ENCODE measurements around the gene SLC25A44. TPM values are rescaled to one million over a fixed set of nuclear protein-coding genes. Genes with fewer than 3 reads are reported as not detected.

The SLC25A44 gene
- polyA plus RNA-seq, 1 donor from 2014 or later = 13.7 TPM

GRCh38 chr1:156196445-156196844 is 2.5 kb downstream of the SLC25A44 start:
- Histone ChIP-seq H3K27me3 (ENCODE audit: insufficient read depth, low read depth, low read length) (no peaks in the 10 kb centered on the region), H3K4me2 (ENCODE audit: low read length) (no peak overlapping the region), H3K79me2 (replicated peaks; ENCODE audit: insufficient read depth, low read length) (peaks cover 38% of the 10 kb centered on the region), H3K36me3 (ENCODE audit: insufficient read depth, low read length) (no peaks in the 10 kb centered on the region), H3K9me2 (ENCODE audit: insufficient read depth, low read length) (no peaks in the 10 kb centered on the region), H4K20me1 (ENCODE audit: insufficient read depth) (no peaks in the 10 kb centered on the region), H2AFZ (ENCODE audit: low read depth, low read length) (no peak overlapping the region), H3K27ac (ENCODE audit: low read length) (no peak overlapping the region), H3K4me3 (ENCODE audit: low read length) (peak overlapping the region; percentile 13), H3K9ac (ENCODE audit: low read length) (no peak overlapping the region), H3K9me3 (ENCODE audit: low read length) (no peaks in the 10 kb centered on the region), H3F3A (ENCODE audit: insufficient read depth, low read length, poor library complexity, severe bottlenecking) (peaks cover 3% of the 10 kb centered on the region)
- TF ChIP-seq SMC3 (conservative IDR thresholded peaks at IDR 0.05; ENCODE audit: poor library complexity) = no peak
- TF ChIP-seq REST (IDR thresholded peaks at IDR 0.05; ENCODE audit: borderline replicate concordance) = no peak
- TF ChIP-seq MXI1 (conservative IDR thresholded peaks at IDR 0.05; ENCODE audit: poor library complexity, severe bottlenecking) = no peak

GRCh38 chr1:156198831-156199349 is 5.0 kb downstream of the SLC25A44 start:
- Histone ChIP-seq H3K4me2 (ENCODE audit: low read length) (no peak overlapping the region), H3K79me2 (replicated peaks; ENCODE audit: insufficient read depth, low read length) (peaks cover 38% of the 10 kb centered on the region), H3K36me3 (ENCODE audit: insufficient read depth, low read length) (no peaks in the 10 kb centered on the region)

GRCh38 chr1:156200044-156200443 is 6.1 kb downstream of the SLC25A44 start:
- Histone ChIP-seq H3K4me2 (ENCODE audit: low read length) (no peak overlapping the region), H3F3A (ENCODE audit: insufficient read depth, low read length, poor library complexity, severe bottlenecking) (no peaks in the 10 kb centered on the region), H3K79me2 (replicated peaks; ENCODE audit: insufficient read depth, low read length) (peaks cover 31% of the 10 kb centered on the region), H3K9ac (ENCODE audit: low read length) (no peak overlapping the region), H3K9me2 (ENCODE audit: insufficient read depth, low read length) (no peaks in the 10 kb centered on the region), H3K9me3 (ENCODE audit: low read length) (no peaks in the 10 kb centered on the region), H3K4me3 (ENCODE audit: low read length) (no peak overlapping the region), H3K36me3 (ENCODE audit: insufficient read depth, low read length) (no peaks in the 10 kb centered on the region), H3K27ac (ENCODE audit: low read length) (no peak overlapping the region), H3K27me3 (ENCODE audit: insufficient read depth, low read depth, low read length) (no peaks in the 10 kb centered on the region), H2AFZ (ENCODE audit: low read depth, low read length) (no peak overlapping the region), H4K20me1 (ENCODE audit: insufficient read depth) (no peaks in the 10 kb centered on the region)
- TF ChIP-seq RAD21 (conservative IDR thresholded peaks at IDR 0.05) = no peak
- TF ChIP-seq CTCF (IDR thresholded peaks at IDR 0.05; ENCODE audit: poor library complexity, severe bottlenecking) = no peak
- TF ChIP-seq MXI1 (conservative IDR thresholded peaks at IDR 0.05; ENCODE audit: poor library complexity, severe bottlenecking) = no peak
- TF ChIP-seq EP300 (conservative IDR thresholded peaks at IDR 0.05; ENCODE audit: poor library complexity, severe bottlenecking) = no peak
- no peak for TF ChIP-seq TAF1 (IDR thresholded peaks at IDR 0.05; ENCODE audit: low read depth)
- TF ChIP-seq EZH2 (IDR thresholded peaks at IDR 0.05; ENCODE audit: borderline replicate concordance, insufficient read depth, low read length, poor library complexity, severe bottlenecking) = no peak
- no peak for TF ChIP-seq SMC3 (conservative IDR thresholded peaks at IDR 0.05; ENCODE audit: poor library complexity)
- TF ChIP-seq POLR2AphosphoS5 (IDR thresholded peaks at IDR 0.05) = no peak

More at GRCh38 chr1:156198831-156199349, 5.0 kb downstream of the SLC25A44 start:
- peaks cover 3% of the 10 kb centered on the region for H3F3A ChIP-seq (ENCODE audit: insufficient read depth, low read length, poor library complexity, severe bottlenecking)
- H3K27ac ChIP-seq (ENCODE audit: low read length) = no peak overlapping the region
- no peak overlapping the region for H3K4me3 ChIP-seq (ENCODE audit: low read length)
- no peaks in the 10 kb centered on the region for H3K9me2 ChIP-seq (ENCODE audit: insufficient read depth, low read length)
- H3K27me3 ChIP-seq (ENCODE audit: insufficient read depth, low read depth, low read length) = no peaks in the 10 kb centered on the region
- no peak for TF ChIP-seq MXI1 (conservative IDR thresholded peaks at IDR 0.05; ENCODE audit: poor library complexity, severe bottlenecking)
- TF ChIP-seq CTCF (IDR thresholded peaks at IDR 0.05; ENCODE audit: poor library complexity, severe bottlenecking) = no peak
- no peak for TF ChIP-seq EZH2 (IDR thresholded peaks at IDR 0.05; ENCODE audit: borderline replicate concordance, insufficient read depth, low read length, poor library complexity, severe bottlenecking)
- H2AFZ ChIP-seq (ENCODE audit: low read depth, low read length) = no peak overlapping the region
- no peak overlapping the region for H3K9ac ChIP-seq (ENCODE audit: low read length)
- no peaks in the 10 kb centered on the region for H4K20me1 ChIP-seq (ENCODE audit: insufficient read depth)
- H3K9me3 ChIP-seq (ENCODE audit: low read length) = no peaks in the 10 kb centered on the region
